ENCODE results near the gene FMO5.
"Not testable (repeated sequence)": the region's sequence is repeated elsewhere in the genome, so short reads cannot be mapped to it uniquely, and the experiment has no call there.

FMO5 gene

GRCh38 chr1:147207192-147207591 lies 17.9 kb downstream of the FMO5 start:
- DNase-seq (ENCODE audit: low read depth in 2 of 2): no peak

- no peak for DNase-seq (ENCODE audit: low read depth in 2 of 2)
Measured at GRCh38 chr1:147204080-147204479, 21.1 kb downstream of the FMO5 start.

DNA sequence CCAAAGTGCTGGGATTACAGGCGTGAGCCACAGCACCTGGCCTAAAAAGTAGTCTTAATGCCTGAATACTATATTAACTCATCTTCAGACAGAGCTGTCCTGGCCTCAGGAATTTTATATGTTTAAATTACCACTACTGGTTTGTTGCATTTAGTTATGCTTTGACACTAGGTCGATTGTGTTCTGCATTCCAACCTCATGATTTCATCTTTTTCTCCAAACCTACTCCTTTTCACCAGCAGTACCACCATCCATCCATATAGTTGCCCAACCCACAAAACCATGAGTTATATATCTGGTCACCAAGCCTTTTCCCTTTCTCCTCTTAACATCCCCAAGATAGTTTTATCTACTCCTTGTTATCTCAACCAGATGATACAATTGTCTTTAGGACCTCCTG lies 22.6 kb downstream of the FMO5 start:
- no peak for DNase-seq (ENCODE audit: low read depth in 2 of 2)

DNA sequence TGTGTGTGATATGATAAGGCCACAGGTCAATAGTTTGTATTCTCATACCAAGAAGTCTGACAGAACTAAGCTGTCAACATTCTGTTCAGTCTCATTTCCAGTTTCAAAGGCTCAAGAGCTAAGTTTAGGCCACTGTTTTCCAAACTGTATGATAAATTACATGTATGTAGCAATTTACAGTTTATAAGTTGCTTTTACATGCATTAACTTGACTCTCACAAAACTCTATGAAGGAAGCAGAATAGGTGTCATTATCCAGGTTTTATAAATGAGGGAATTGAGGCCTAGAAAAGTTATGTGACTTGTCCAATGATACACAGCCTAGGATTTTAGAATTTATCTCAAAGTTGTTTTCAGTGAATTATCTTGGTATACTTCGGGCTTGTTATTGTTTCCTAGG lies 23.4 kb downstream of the FMO5 start:
- DNase-seq (ENCODE audit: low read depth in 2 of 2): no peak

GRCh38 chr1:147201276-147201675 lies 23.9 kb downstream of the FMO5 start:
- DNase-seq (ENCODE audit: low read depth in 2 of 2): no peak

DNA sequence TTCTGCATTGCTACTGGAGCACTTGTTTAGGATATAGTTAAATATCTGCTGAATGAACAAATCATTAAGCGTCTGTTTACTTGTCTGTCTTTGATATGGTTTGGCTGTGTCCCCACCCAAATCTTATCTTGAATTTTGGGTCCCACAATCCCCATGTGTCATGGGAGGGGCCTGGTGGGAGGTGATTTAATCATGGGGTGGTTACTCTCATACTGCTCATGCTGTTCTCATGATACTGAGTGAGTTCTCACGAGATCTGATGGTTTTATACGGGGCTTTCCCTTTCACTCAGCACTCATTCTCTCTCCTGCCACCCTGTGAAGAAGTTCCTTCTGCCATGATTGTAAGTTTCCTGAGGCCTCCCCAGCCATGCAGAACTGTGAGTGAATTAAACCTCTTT lies 27.8 kb downstream of the FMO5 start:
- DNase-seq (ENCODE audit: low read depth in 2 of 2): not testable (repeated sequence)

GRCh38 chr1:147189514-147189913 lies 35.6 kb downstream of the FMO5 start:
- no peak for DNase-seq (ENCODE audit: low read depth in 2 of 2)

- no peak for DNase-seq (ENCODE audit: low read depth in 2 of 2)
Measured at GRCh38 chr1:147185432-147185831, 39.7 kb downstream of the FMO5 start.

DNA sequence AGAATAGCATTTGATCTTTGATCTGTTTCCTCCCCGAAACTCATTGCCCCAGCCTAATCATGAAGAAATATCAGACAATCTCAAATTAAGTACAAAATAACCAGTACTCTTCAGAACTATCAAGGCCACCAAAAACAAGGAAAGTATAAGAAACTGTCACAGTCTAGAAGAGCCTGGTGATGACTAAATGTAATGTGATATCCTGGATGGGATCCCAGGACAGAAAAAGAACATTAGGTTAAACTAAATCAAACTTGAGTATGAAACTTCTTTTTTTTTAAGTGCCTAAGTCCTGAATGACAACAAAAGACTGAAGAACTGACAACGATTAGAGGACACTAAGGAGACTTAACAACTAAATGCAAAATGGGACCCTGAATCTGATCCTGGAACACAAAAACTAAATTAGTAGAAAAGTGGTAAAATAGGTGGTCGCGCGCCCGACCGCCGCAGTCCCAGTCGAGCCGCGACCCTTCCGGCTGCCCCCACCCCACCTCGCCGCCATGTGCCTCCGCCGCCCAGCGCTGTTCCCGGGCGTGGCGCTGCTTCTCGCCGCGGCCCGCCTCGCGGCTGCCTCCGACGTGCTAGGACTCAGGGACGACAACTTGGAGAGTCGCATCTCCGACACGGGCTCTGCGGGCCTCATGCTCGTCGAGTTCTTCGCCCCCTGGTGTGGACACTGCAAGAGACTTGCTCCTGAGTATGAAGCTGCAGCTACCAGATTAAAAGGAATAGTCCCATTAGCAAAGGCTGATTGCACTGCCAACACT lies 47.3 kb downstream of the FMO5 start:
- no peak for DNase-seq (ENCODE audit: low read depth in 2 of 2)

DNA sequence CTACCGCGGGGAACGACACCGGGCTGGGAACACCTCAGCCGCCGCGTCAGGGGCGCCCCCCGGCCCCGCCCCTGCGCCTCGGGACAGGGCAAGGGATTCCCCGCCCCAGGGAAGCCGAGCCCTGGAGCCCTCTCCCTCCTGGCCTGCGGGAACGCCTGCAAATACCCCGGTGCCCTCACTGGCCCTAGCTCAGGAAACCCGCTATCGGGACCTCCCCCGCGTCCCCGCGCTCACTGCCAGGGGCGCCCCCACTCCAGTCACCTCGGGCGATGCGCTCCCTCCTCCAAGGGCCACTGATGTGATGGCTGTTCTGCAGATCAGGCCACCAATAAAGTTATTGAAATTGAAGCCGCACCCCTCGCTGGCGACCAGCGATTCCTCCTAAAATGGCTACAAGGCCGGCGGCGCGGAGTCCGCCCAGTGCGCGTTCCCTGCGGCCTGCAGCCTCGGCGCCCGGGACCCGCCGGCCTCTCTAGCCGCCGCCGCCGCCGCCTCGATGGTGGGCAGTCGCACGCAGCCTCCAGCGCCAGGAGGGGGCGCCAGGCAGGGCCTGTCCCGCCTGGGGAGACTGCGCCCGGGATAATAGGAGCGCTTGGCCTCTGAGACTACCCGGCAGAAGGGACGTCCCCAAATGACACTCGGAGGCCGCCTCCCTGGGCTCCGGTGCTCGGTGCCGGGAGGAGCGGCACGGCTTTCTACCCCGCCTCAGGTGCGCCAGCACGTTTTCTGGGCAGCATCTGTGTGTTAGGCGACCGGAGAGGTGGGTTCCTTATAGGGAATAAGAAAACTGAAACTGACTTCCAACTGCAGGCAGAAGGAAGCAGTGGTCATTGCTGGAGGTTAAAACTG lies 52.7 kb downstream of the FMO5 start, which contains the start of gene PRKAB2:
Gene PRKAB2 (minus strand): TSS at position 303 of the 849 bp plus-strand sequence. CDS start 326 bp downstream, outside the sequence.
- DNase-seq (ENCODE audit: low read depth in 2 of 2): peak; percentile 82 to 83

- no peak for DNase-seq (ENCODE audit: low read depth in 2 of 2)
Measured at GRCh38 chr1:147171399-147172167, 53.6 kb downstream of the FMO5 start.

DNA sequence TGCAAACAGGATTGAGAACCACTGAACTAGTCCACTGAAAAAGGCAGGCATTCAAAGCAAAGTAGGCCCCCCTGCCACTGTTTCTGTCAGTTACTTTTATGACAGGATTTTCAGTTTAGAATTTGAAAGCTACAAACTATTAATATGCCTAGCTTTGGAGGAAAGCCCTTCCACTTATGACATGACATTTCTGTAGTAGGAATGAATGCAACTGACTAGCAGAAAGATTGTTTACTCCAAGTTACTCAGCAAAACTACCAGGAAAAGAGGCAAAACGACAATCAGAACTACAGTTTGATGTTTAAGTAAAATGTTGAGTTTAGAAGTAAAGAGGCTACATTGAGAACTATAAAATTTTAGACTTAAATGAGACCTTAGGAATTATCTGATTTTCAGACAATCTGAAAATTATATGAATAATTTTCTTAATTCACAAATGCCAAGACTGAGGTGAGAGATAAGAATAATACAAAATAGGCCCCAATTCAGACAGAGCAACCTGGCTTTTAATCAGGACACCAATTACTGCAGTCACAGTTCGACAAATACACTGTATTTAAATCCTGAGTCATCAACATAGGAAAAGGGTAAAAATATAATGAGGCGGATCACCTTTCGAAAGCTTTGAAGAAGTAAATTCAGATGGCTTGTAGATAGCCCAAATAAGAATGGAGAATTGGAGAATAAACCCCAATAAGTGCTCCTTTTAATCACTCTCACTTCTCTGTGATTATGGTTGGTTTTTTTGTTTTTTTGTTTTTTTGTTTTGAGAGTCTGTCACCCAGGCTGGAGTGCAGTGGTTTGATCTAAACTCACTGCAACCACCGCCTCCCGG lies 55.1 kb downstream of the FMO5 start:
- DNase-seq (ENCODE audit: low read depth in 2 of 2): no peak

- DNase-seq (ENCODE audit: low read depth in 2 of 2): no peak
Measured at GRCh38 chr1:147169171-147169570, 56.0 kb downstream of the FMO5 start.

DNA sequence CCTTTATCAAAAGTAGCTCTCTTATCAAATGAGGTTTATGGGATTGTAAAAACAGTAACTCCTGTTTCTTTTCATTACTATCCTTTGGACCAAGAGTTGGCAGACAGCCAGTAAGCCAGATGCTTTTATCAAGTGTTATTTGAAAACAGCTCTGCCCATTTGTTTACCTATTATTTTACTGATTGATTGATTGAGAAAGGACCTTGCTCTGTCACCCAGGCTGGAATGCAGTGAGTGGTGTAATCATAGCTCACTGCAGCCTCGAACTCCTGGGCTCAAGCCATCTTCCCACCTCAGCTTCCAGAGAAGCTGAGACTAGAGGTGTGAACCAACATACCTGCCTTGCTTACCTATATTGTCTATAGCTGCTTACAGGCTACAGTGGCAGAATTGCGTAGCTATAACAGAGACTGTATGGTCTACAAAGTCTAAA lies 56.5 kb downstream of the FMO5 start:
- DNase-seq (ENCODE audit: low read depth in 2 of 2): no peak

GRCh38 chr1:147167365-147167764 lies 57.8 kb downstream of the FMO5 start:
- DNase-seq (ENCODE audit: low read depth in 2 of 2): no peak

- no peak for DNase-seq (ENCODE audit: low read depth in 2 of 2)
Measured at GRCh38 chr1:147163019-147163418, 62.1 kb downstream of the FMO5 start.

DNA sequence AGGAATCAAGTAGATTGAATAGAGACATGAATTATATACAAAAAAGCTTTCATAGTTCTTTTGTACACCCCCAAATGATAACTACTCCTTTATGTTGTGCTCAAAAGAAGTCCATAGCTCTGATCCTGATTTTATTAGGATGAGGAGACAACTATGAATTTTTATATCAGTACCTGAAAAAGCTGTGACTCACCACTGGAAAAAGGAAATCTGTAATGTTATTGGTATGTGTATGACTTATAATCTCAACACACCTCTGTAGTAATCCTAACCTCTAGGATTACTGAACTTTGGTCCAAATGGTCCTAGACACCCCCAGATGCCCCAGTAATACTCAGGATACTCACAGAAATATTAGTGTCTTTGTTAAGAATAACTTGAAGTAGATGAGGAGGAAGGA lies 63.0 kb downstream of the FMO5 start:
- no peak for DNase-seq (ENCODE audit: low read depth in 2 of 2)

DNA sequence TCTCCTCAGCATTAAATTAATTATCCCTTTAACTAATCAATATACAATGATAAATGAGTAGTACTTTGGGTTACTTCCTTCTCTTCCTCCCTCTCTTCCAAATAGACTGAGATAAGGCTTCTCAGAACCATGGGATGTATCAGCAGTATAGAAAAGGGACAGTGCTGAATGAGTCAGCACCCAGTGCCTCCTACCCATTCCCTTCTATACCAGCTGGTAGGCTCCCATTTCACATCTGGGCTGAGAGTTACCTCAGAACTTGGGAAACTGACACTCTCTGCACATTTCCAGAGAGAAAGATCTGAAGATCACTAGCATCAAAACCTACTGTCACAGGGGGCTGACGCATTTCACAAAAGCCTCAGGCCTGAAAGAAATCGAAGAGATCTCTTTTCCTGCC lies 68.0 kb downstream of the FMO5 start:
- not testable (repeated sequence) for DNase-seq (ENCODE audit: low read depth in 2 of 2)

DNA sequence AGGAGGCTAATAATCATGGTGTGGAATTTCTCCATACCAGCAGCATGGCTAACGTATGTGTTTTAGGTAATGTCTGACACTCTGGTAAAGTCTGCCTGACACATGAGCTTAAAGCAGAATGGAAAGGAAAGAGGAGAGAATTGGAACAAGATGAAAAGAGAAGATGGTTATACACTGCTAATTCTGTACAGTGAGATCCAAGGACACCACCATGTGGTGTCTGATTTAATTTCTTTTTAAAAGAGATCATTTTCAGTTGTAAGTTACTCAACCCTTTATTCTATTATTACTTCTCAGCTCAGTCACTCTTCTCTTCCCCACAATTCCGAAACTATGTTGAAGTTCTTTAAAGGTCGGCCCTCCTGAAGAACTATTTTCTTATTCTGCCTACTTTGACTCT lies 68.5 kb downstream of the FMO5 start:
- DNase-seq (ENCODE audit: low read depth in 2 of 2): no peak

GRCh38 chr1:147152772-147153171 lies 72.4 kb downstream of the FMO5 start:
- DNase-seq (ENCODE audit: low read depth in 2 of 2): no peak

GRCh38 chr1:147151244-147151643 lies 73.9 kb downstream of the FMO5 start:
- no peak for DNase-seq (ENCODE audit: low read depth in 2 of 2)

Data from stimulated activated CD4-positive, alpha-beta T cell treated with anti-CD3 and anti-CD28 coated beads, Interleukin-12 subunit alpha, Interleukin-12 subunit beta, amount 100 ng/mL, for 24 hours (primary cell).